Activated T-cell treated with anti-CD3 and anti-CD28 coated beads, Interleukin-2, amount 50 U/mL, for 72 hours (primary cell): ENCODE results near the gene DSEL. TPM values are rescaled to one million over a fixed set of nuclear protein-coding genes. Genes with fewer than 3 reads are reported as not detected.

Source experiments
- ATAC-seq, 2 donors: fragments of 150-1000 bp; cut with Tn5 transposase; replicated peaks in 1 of 2; 2 replicates each; pipeline ENCODE4 v1.10.0; 2021; ENCODE audit warnings: moderate library complexity in 2 of 2, mild to moderate bottlenecking in 1 of 2
- DNase-seq, 2 donors: peaks; one replicate each; pipeline ENCODE4 v3.0.0; 2021 to 2022; ENCODE audit warnings: mixed read lengths in 1 of 2
- H3K27ac Mint-ChIP-seq: one replicate; pipeline ENCODE4 v1.8.0; 2022; ENCODE audit warnings: mild to moderate bottlenecking, moderate library complexity, mixed read lengths
- H3K27me3 Mint-ChIP-seq: one replicate; pipeline ENCODE4 v1.8.0; 2022; ENCODE audit warnings: low read depth, mixed read lengths
- H3K36me3 Mint-ChIP-seq, 2 donors: one replicate each; pipeline ENCODE4 v1.8.0; 2022; ENCODE audit warnings: mixed read lengths in 2 of 2, mild to moderate bottlenecking in 1 of 2; ENCODE audit not compliant: insufficient read depth in 2 of 2
- H3K4me1 Mint-ChIP-seq: one replicate; pipeline ENCODE4 v1.8.0; 2022; ENCODE audit warnings: low read depth, mixed read lengths
- H3K4me3 Mint-ChIP-seq, 2 donors: one replicate each; pipeline ENCODE4 v1.8.0; 2022; ENCODE audit warnings: mild to moderate bottlenecking in 2 of 2, mixed read lengths in 2 of 2, moderate library complexity in 2 of 2
- H3K9me3 Mint-ChIP-seq, 2 donors: one replicate each; pipeline ENCODE4 v1.8.0; 2022; ENCODE audit warnings: mixed read lengths in 2 of 2
- total RNA-seq, 2 donors: library from RNA; stranded (reverse); gene quantifications; one replicate each; pipeline ENCODE4 v1.2.3, GENCODE V29; 2022

DSEL gene
- total RNA-seq, 2 donors from 2014 or later = 0.14 to 0.23 TPM

DNA sequence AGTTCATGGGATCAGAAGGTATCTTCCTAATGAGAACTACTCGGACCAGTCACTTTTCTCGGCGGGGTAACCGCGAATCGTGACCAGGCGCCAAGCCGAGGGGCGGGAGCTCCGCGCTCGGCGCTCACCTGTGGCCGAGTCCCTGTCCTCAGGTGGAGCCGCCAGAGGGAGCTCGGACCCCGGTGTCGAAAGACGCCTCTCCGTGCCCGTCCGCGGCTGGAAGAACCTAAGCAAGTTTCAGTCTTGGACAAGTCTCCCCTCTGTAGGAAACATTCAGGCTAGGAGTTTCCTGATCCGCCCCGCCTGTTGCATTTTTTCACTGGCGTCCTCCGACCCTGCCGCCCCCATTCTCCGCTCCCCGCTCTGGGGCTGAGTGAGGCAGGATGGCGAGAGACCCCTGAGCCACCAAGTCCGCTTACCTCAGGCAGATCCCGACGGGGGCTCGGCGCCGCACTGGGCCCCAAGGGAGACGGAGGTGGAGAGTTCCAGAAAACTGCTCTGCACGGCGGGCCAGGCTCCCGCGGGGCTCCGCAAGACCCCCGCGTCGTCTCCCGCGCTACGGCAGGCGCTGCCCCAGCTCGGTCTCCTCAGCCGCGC, 480 bp downstream of the DSEL start:
- H3K36me3 Mint-ChIP-seq = no peaks in the 10 kb centered on the region
- H3K4me1 Mint-ChIP-seq = peaks cover 27% of the 10 kb centered on the region
- DNase-seq (peak; percentile 70 to 75), ATAC-seq (peak; percentile 26 to 41)
- H3K4me3 Mint-ChIP-seq = peak overlapping the region; percentile 90 to 98
- peaks cover 43% of the 10 kb centered on the region for H3K27me3 Mint-ChIP-seq
- H3K27ac Mint-ChIP-seq = no peak overlapping the region
- no peaks in the 10 kb centered on the region for H3K9me3 Mint-ChIP-seq

DNA sequence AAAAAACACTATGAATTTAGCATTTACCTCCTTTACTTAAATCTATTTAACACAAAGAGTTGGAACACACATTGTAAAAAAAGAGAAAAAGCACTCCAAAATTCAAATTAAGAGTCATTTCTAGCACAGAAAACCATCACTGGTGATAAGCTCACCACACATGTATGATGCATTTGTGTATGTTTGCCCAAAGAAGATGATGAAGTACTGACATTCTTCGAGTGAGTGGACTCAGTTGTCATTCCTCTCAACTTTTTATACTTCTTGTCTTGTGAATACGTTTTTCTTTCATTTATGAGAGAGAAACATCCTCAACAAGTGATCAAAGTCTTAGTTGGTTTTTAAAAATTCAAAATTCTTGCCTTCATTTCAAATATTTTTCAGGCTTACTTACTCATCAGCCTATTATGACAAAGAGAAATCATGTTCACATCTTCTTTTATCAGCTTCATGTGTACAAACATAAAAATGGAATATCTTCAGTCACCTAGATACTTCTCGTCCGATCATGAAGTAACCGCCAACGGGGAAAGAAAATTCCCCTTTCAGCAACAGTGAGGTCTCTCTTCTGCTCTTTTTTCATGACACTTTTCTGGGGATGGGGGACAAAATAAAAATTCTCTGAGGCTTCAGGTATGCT, 1.5 kb downstream of the DSEL start:
- no peak for DNase-seq
- no peak for ATAC-seq
- Mint-ChIP-seq H3K27ac (no peak overlapping the region), H3K4me3 (peak overlapping the region; percentile 90 to 98), H3K36me3 (no peaks in the 10 kb centered on the region), H3K27me3 (peaks cover 42% of the 10 kb centered on the region), H3K4me1 (peaks cover 27% of the 10 kb centered on the region), H3K9me3 (no peaks in the 10 kb centered on the region)

DNA sequence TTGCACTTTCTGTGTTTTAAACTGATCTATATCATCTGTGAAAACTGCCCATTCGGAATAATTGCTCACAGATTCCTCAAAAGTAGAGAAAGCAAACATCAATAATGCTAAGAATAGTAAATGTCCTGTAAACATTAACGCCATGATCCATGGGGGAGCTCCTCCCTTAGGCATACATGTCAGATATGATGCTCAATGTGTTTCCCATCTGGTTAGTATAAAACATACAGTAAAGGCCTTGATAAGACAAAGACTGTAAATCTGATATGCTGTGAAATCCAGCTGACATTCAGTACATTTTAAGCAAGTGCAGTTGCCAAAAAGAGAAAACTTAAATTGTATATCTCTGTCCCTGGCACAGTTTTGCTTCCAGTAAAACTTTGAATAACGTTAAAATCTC, 2.1 kb downstream of the DSEL start:
- DNase-seq (no peak), ATAC-seq (no peak)
- Mint-ChIP-seq H3K4me3 (no peak overlapping the region), H3K27me3 (peaks cover 37% of the 10 kb centered on the region), H3K27ac (no peak overlapping the region), H3K36me3 (no peaks in the 10 kb centered on the region), H3K9me3 (no peaks in the 10 kb centered on the region), H3K4me1 (peaks cover 27% of the 10 kb centered on the region)

DNA sequence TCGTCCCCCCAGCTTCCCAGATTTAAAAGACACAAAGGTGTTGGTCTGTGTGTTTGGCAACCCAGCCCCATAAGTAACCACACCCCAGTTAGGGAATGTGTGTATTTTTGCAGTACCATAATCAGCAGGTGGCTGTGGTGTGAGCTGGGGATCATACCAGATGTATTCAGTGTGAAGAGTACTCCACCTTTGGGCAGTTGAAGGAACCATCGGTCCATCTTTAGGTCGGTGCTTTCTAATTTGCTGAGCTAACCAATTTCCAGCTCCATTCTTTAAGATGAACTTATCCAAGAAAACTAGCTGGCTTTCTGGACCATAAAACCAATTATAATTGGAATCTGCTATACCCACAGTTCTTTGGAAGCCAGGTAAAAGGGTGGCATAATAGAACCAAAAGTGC, 3.2 kb downstream of the DSEL start:
- H3K9me3 Mint-ChIP-seq = peaks cover 1 to 2% of the 10 kb centered on the region in 2 donors
- H3K27me3 Mint-ChIP-seq = peaks cover 29% of the 10 kb centered on the region
- H3K36me3 Mint-ChIP-seq = no peaks in the 10 kb centered on the region
- ATAC-seq = no peak
- no peak for DNase-seq
- no peak overlapping the region for H3K27ac Mint-ChIP-seq
- no peak overlapping the region for H3K4me3 Mint-ChIP-seq
- H3K4me1 Mint-ChIP-seq = peaks cover 27% of the 10 kb centered on the region

DNA sequence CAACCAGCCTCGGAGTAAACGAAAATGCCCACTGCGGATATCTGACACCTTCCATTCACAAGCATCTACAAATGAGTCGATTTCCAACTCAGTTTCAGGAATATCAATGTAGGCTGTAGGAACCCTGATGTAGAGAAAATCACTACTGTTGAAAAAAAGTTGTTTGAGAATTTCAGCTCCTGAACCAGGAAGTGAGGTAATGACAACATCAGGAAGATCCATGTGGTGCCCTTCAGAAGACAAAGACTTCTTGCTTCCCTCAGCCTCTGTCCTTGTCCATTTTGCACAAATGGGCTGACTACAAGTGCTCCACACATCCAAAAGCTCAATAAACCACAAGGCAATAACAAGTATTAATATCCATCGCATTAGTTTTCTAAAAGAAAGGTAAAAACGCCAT, 4.7 kb downstream of the DSEL start:
- H3K9me3 Mint-ChIP-seq = peaks cover 1 to 2% of the 10 kb centered on the region in 2 donors
- H3K4me3 Mint-ChIP-seq = no peak overlapping the region
- ATAC-seq (no peak), DNase-seq (no peak)
- peaks cover 14% of the 10 kb centered on the region for H3K4me1 Mint-ChIP-seq
- no peaks in the 10 kb centered on the region for H3K36me3 Mint-ChIP-seq
- H3K27me3 Mint-ChIP-seq = peaks cover 17% of the 10 kb centered on the region
- H3K27ac Mint-ChIP-seq = no peak overlapping the region

DNA sequence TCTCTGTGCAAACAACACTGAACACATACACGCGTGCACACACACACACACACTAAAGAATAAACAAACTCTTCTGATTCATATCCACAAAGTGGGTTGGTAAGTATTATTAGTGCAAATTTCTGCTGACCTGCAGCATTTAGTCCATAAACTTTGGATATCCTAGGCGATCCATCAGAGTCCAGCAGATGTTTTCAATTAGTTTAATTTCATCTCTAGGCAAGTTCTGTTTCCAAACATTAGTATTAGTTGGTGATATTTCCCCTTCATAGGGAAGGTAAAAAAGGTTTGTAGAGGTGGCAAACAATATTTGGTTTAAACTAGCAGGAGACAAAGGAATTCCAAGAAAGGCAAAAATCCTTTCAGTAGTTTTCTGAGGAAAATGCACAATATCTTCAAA, 5.7 kb downstream of the DSEL start:
- H3K4me1 Mint-ChIP-seq = peaks cover 9% of the 10 kb centered on the region
- peaks cover 1 to 2% of the 10 kb centered on the region in 2 donors for H3K9me3 Mint-ChIP-seq
- no peak overlapping the region for H3K27ac Mint-ChIP-seq
- peaks cover 14% of the 10 kb centered on the region for H3K27me3 Mint-ChIP-seq
- ATAC-seq (no peak), DNase-seq (no peak)
- no peak overlapping the region for H3K4me3 Mint-ChIP-seq
- H3K36me3 Mint-ChIP-seq = no peaks in the 10 kb centered on the region

DNA sequence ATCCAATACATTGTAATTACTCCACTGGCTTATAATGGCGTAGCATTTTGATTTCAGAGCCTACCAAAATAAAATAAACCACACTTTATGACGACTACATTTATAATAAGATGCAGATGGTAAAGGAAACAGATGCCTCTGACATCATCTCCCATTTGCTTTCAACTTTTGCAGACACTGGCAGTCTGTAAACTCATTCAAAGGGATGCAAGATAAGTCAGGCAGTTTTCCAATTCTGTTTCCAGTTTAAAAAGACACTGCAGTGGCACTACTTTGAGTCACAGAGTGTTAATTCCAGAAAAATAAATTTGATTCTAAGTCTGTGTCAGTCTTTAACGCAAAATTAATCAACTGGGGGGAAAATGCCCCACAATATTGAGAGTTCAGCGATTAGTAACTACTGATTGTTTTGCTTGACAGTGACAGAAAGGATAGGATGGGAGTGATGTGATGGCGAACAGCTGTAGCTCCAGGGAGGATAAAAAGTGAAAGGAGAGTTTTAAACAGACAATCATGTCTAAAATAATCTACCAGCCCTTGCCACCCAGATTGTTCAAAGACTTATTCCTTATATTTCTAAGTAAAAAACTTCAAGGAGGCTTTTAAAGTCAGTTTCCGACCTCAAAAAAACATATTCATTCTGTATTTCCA, 6.7 kb downstream of the DSEL start:
- ATAC-seq (no peak), DNase-seq (no peak)
- Mint-ChIP-seq H3K36me3 (no peaks in the 10 kb centered on the region), H3K27me3 (peaks cover 4% of the 10 kb centered on the region), H3K9me3 (peaks cover 1 to 2% of the 10 kb centered on the region in 2 donors), H3K4me3 (no peak overlapping the region), H3K27ac (no peak overlapping the region), H3K4me1 (no peaks in the 10 kb centered on the region)

DNA sequence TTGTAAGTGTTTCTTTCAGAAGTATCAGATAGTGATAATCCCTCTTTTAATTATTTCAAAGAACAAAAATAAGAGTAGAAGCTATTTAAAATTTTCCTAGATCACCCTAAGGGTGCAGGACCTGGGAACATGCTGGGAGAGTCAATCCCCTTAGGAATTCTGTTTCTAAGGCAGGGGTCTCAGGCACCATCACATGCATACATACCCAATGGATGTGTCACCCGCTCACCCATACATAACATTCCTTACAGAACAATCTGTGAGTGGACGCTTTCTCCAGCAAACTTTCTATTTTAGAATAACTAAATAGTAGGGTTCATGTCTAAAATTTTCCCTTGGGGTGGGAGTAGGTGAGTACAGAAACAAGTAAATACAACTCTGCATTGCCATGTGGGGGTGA, 8.4 kb downstream of the DSEL start:
- H3K27me3 Mint-ChIP-seq = no peaks in the 10 kb centered on the region
- ATAC-seq (no peak), DNase-seq (no peak)
- no peaks in the 10 kb centered on the region for H3K36me3 Mint-ChIP-seq
- H3K4me1 Mint-ChIP-seq = no peaks in the 10 kb centered on the region
- H3K4me3 Mint-ChIP-seq = no peak overlapping the region
- H3K9me3 Mint-ChIP-seq = peaks cover 1 to 2% of the 10 kb centered on the region in 2 donors
- no peak overlapping the region for H3K27ac Mint-ChIP-seq

DNA sequence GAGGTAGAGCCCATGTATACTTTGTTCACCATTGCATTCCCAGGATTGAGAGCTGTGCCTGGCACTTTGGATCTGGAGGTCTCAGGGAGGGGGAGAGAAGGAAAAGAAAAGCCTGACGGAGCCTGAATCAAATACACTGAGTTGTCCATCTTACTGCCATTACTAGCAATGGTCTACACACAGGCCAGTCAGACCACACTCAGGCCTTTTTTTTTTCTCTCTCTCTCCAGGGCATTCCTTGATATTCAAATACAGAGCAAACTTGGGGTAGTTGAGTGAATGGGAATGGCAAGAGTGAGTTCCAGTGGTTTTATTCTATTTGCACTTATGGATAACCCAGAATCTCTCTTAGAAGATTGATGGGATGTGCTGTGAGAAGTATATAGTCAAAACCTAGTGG, 11.8 kb downstream of the DSEL start:
- H3K36me3 Mint-ChIP-seq = no peaks in the 10 kb centered on the region
- ATAC-seq = no peak

DNA sequence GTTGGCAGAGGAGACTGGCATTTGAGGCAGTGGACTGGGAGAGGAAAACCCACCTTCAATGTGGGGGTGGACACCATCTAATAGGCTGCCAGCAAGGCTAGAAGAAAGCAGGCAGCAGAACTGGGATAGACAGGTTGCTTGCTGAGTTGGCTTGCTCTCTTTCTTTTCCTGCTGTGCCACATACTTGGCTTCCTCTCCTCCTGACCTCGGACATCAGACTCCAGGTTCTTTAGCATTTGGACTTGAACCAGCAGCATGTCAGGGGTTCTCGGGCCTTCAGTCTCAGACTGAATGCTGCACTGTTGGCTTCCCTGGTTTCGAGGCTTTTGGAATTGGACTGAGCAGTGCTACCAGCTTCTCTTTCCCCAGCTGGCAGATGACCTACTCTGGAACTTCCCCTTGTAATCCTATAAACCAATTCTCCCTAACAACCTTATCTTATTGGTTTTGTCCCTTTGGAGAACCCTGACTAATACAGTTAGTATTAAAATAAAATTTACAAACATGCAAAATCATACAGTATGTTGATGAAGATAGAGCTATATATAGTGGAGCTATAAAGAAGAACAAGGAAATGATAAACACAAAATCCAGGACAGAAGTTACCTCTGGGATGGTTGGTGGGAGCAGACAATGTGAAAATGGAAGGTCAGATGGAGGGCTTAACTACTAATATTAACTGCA, 15.9 kb downstream of the DSEL start:
- H3K27me3 Mint-ChIP-seq = peaks cover 9% of the 10 kb centered on the region
- no peaks in the 10 kb centered on the region for H3K36me3 Mint-ChIP-seq
- DNase-seq = no peak
- no peaks in the 10 kb centered on the region for H3K4me1 Mint-ChIP-seq
- no peak overlapping the region for H3K27ac Mint-ChIP-seq
- no peaks in the 10 kb centered on the region for H3K9me3 Mint-ChIP-seq
- ATAC-seq = no peak
- H3K4me3 Mint-ChIP-seq = no peak overlapping the region

More for the DNA sequence above, 11.8 kb downstream of the DSEL start:
- DNase-seq = no peak
- H3K9me3 Mint-ChIP-seq = peaks cover 1 to 2% of the 10 kb centered on the region in 2 donors
- H3K4me3 Mint-ChIP-seq = no peak overlapping the region
- H3K27ac Mint-ChIP-seq = no peak overlapping the region
- H3K27me3 Mint-ChIP-seq = peaks cover 9% of the 10 kb centered on the region
- H3K4me1 Mint-ChIP-seq = no peaks in the 10 kb centered on the region

DNA sequence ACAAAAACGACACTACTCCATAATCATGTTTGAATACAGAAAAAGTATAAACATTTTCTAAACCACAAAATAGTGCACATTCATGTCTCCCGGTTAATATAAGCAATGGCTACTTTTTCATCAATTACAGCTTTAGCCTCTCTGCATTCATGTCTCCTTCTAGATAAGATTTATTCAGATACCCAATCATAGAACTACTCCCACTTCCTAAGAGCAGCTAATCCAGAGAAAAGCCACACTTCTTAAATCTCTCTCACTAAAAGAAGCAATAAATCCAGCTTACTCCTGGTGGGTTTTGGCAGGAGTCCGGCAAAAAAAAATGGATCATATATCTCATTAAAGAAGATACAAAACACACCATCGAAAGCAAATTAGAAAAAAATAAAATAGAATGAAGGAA, 20.1 kb downstream of the DSEL start:
- Mint-ChIP-seq H3K27me3 (peaks cover 9% of the 10 kb centered on the region), H3K9me3 (no peaks in the 10 kb centered on the region), H3K4me1 (no peaks in the 10 kb centered on the region), H3K27ac (no peak overlapping the region), H3K4me3 (no peak overlapping the region), H3K36me3 (no peaks in the 10 kb centered on the region)
- ATAC-seq = no peak
- no peak for DNase-seq

DNA sequence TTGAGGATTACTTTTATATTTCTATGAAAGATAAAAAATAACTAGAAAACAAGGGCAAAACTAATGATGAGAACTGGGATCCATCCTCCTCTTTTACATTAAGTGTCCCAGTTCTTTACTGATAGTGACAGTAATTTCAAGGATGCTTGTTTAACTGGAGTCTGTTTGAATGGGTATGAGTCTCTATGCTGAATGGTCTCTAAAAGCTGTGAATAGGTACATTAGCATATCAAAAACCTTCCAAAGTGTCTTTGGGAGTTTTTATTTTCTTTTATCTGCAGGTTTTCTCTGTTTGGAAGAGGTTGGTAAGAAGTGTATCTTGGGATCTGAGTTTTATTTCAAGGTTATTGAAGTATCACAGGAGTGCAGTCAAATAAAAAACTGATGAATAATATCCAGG, 30.0 kb downstream of the DSEL start:
- Mint-ChIP-seq H3K9me3 (no peaks in the 10 kb centered on the region), H3K4me3 (no peak overlapping the region), H3K36me3 (no peaks in the 10 kb centered on the region), H3K4me1 (no peaks in the 10 kb centered on the region), H3K27me3 (no peaks in the 10 kb centered on the region), H3K27ac (no peak overlapping the region)
- no peak for ATAC-seq
- no peak for DNase-seq

DNA sequence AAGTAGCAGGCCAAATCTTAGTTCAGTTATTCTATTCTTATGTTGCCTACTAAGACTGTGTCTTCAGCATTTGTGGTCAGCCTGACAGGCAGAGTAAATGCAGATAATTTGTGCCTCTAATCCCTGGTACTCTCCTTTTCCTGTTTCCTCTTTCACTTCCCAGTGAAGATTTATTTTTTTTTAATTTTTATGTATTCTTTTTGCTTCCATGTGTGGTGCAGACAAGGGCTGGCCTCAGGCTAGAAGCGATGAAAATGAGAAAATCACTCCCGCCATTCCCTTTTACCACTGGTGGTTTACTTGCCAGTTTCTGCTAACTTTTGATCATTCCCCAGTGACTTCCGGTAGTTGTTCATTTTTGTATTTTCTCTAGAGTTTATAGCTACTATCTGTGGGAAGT, 30.9 kb downstream of the DSEL start:
- ATAC-seq (no peak), DNase-seq (no peak)
- Mint-ChIP-seq H3K4me1 (no peaks in the 10 kb centered on the region), H3K4me3 (no peak overlapping the region), H3K27ac (no peak overlapping the region), H3K36me3 (no peaks in the 10 kb centered on the region), H3K27me3 (no peaks in the 10 kb centered on the region), H3K9me3 (no peaks in the 10 kb centered on the region)
